Large intestine (tissue), 3 donors: ENCODE results near the gene FAM222B. TPM values are rescaled to one million over a fixed set of nuclear protein-coding genes. Genes with fewer than 3 reads are reported as not detected.
"Not testable (repeated sequence)": the region's sequence is repeated elsewhere in the genome, so short reads cannot be mapped to it uniquely, and the experiment has no call there.

Experiments
- DNase-seq, 2 donors: peaks; one replicate each; pipeline versions ENCODE4 v3.0.0 to v3.0.0-alpha.2; 2013
- H3K27ac ChIP-seq: one replicate; pipeline ENCODE4 v1.5.1; 2013; ENCODE audit warnings: low read length
- H3K27me3 ChIP-seq: 2 replicates; pipeline ENCODE4 v1.6.1; 2013; ENCODE audit warnings: low read length; ENCODE audit not compliant: control insufficient read depth, insufficient read depth
- H3K36me3 ChIP-seq: 2 replicates; pipeline ENCODE4 v1.6.1; 2013; ENCODE audit warnings: low read length; ENCODE audit not compliant: control insufficient read depth, insufficient read depth
- H3K4me1 ChIP-seq: one replicate; pipeline ENCODE4 v1.6.1; 2013; ENCODE audit warnings: low read length; ENCODE audit not compliant: control insufficient read depth, insufficient read depth
- H3K4me3 ChIP-seq: one replicate; pipeline ENCODE4 v1.5.1; 2013; ENCODE audit warnings: low read length
- H3K9me3 ChIP-seq: one replicate; pipeline ENCODE4 v1.6.1; 2013; ENCODE audit warnings: mild to moderate bottlenecking, low read depth, low read length, moderate library complexity; ENCODE audit not compliant: control insufficient read depth
- WGBS: methylation state at CpG from one replicate; pipeline ENCODE4 v1.1.5; 2013; ENCODE audit warnings: low lambda C conversion rate; ENCODE audit not compliant: insufficient coverage; 5-methylcytosine and 5-hydroxymethylcytosine counted together
- polyA plus RNA-seq: library from polyadenylated mRNA; unstranded; fragments of 120-200 nt; gene quantifications from one replicate; pipeline ENCODE4 v1.2.1, GENCODE V29; 2013

FAM222B gene
- polyA plus RNA-seq, 1 donor, result 24.0 TPM

- peak overlapping the region; percentile 90 for H3K4me3 ChIP-seq
- H3K27me3 ChIP-seq, result no peaks in the 10 kb centered on the region
- peak in 1 of 2 donors; percentile 3 for DNase-seq
- peaks cover 7% of the 10 kb centered on the region for H3K4me1 ChIP-seq
- H3K27ac ChIP-seq, result peak overlapping the region; percentile 92
- WGBS, result no CpG with 5 or more reads among the region's 10 CpGs
- no peaks in the 10 kb centered on the region for H3K36me3 ChIP-seq
- no peaks in the 10 kb centered on the region for H3K9me3 ChIP-seq
Observed at GRCh38 chr17:28812748-28813377, 29.7 kb downstream of the FAM222B start.

GRCh38 chr17:28812091-28812747, 30.4 kb downstream of the FAM222B start:
- Histone ChIP-seq H3K4me1 (peaks cover 14% of the 10 kb centered on the region), H3K36me3 (no peaks in the 10 kb centered on the region), H3K4me3 (peak overlapping the region; percentile 90), H3K9me3 (no peaks in the 10 kb centered on the region), H3K27me3 (no peaks in the 10 kb centered on the region), H3K27ac (peak overlapping the region; percentile 92)
- peak; percentile 96 to 97 for DNase-seq
- no CpG with 5 or more reads among the region's 47 CpGs for WGBS

- no peaks in the 10 kb centered on the region for H3K27me3 ChIP-seq
- H3K4me3 ChIP-seq, result peak overlapping the region; percentile 90
- no peaks in the 10 kb centered on the region for H3K36me3 ChIP-seq
- H3K4me1 ChIP-seq, result peaks cover 15% of the 10 kb centered on the region
- 0% methylated on average over 1 of the region's 6 CpGs for WGBS
- H3K9me3 ChIP-seq, result no peaks in the 10 kb centered on the region
- peak overlapping the region; percentile 92 for H3K27ac ChIP-seq
- DNase-seq, result peak; percentile 25 to 73
Observed at GRCh38 chr17:28811651-28812090, 30.9 kb downstream of the FAM222B start.

- DNase-seq, result no peak
- H3K27ac ChIP-seq, result no peak overlapping the region
- no peaks in the 10 kb centered on the region for H3K27me3 ChIP-seq
- 100% methylated on average over 1 of the region's 1 CpG for WGBS
- peaks cover 9% of the 10 kb centered on the region for H3K36me3 ChIP-seq
- H3K4me1 ChIP-seq, result peaks cover 15% of the 10 kb centered on the region
- H3K9me3 ChIP-seq, result no peaks in the 10 kb centered on the region
- no peak overlapping the region for H3K4me3 ChIP-seq
Observed at GRCh38 chr17:28810437-28810836, 32.2 kb downstream of the FAM222B start.

- peak in 1 of 2 donors; percentile 14 for DNase-seq
- Histone ChIP-seq H3K36me3 (peaks cover 22% of the 10 kb centered on the region), H3K9me3 (no peaks in the 10 kb centered on the region), H3K27ac (peak overlapping the region; percentile 51), H3K4me3 (no peak overlapping the region), H3K27me3 (no peaks in the 10 kb centered on the region), H3K4me1 (peaks cover 15% of the 10 kb centered on the region)
- WGBS, result no CpG with 5 or more reads among the region's 2 CpGs
Observed at GRCh38 chr17:28807925-28808634, 34.5 kb downstream of the FAM222B start.

GRCh38 chr17:28796062-28796461, 46.5 kb downstream of the FAM222B start:
- peaks cover 14% of the 10 kb centered on the region for H3K36me3 ChIP-seq
- H3K27ac ChIP-seq, result no peak overlapping the region
- no peak overlapping the region for H3K4me3 ChIP-seq
- DNase-seq, result peak in 1 of 2 donors; percentile 4
- no peaks in the 10 kb centered on the region for H3K9me3 ChIP-seq
- no peaks in the 10 kb centered on the region for H3K27me3 ChIP-seq
- peaks cover 4% of the 10 kb centered on the region for H3K4me1 ChIP-seq
- no CpG with 5 or more reads among the region's 2 CpGs for WGBS

GRCh38 chr17:28794846-28795441, 47.6 kb downstream of the FAM222B start:
- WGBS, result no CpG with 5 or more reads among the region's 14 CpGs
- not testable (repeated sequence) for H3K27me3 ChIP-seq, H3K4me1 ChIP-seq, H3K9me3 ChIP-seq, H3K27ac ChIP-seq, DNase-seq, H3K4me3 ChIP-seq
- peaks cover 14% of the 10 kb centered on the region for H3K36me3 ChIP-seq

GRCh38 chr17:28792877-28793661, 49.5 kb downstream of the FAM222B start:
- Histone ChIP-seq H3K9me3 (no peaks in the 10 kb centered on the region), H3K27me3 (no peaks in the 10 kb centered on the region), H3K36me3 (peaks cover 12% of the 10 kb centered on the region), H3K4me1 (peaks cover 4% of the 10 kb centered on the region), H3K27ac (no peak overlapping the region), H3K4me3 (no peak overlapping the region)
- DNase-seq, result no peak
- WGBS, result 80% methylated on average over 1 of the region's 2 CpGs

GRCh38 chr17:28788100-28788499, 54.5 kb downstream of the FAM222B start:
- Histone ChIP-seq H3K27ac (no peak overlapping the region), H3K27me3 (no peaks in the 10 kb centered on the region), H3K4me1 (no peaks in the 10 kb centered on the region), H3K9me3 (no peaks in the 10 kb centered on the region), H3K36me3 (peaks cover 8% of the 10 kb centered on the region), H3K4me3 (no peak overlapping the region)
- no peak for DNase-seq
- WGBS, result 100% methylated on average over 2 of the region's 4 CpGs

GRCh38 chr17:28783161-28783560, 59.4 kb downstream of the FAM222B start:
- Histone ChIP-seq H3K36me3 (peaks cover 14% of the 10 kb centered on the region), H3K4me3 (no peak overlapping the region), H3K4me1 (no peaks in the 10 kb centered on the region), H3K9me3 (no peaks in the 10 kb centered on the region), H3K27ac (no peak overlapping the region), H3K27me3 (no peaks in the 10 kb centered on the region)
- WGBS, result 67% methylated on average over 1 of the region's 3 CpGs
- no peak for DNase-seq
